ENCODE data around the gene UVRAG. TPM values are rescaled to one million over a fixed set of nuclear protein-coding genes. Genes with fewer than 3 reads are reported as not detected.

The UVRAG gene
- total RNA-seq = 31.0 TPM
- long read RNA-seq, full-length matches to known transcripts = 74 of 98 reads
- long read RNA-seq, partial matches to known transcripts = 12 of 98 reads
- long read RNA-seq, other reads (novel, unspliced or antisense) = 12 of 98 reads

DNA sequence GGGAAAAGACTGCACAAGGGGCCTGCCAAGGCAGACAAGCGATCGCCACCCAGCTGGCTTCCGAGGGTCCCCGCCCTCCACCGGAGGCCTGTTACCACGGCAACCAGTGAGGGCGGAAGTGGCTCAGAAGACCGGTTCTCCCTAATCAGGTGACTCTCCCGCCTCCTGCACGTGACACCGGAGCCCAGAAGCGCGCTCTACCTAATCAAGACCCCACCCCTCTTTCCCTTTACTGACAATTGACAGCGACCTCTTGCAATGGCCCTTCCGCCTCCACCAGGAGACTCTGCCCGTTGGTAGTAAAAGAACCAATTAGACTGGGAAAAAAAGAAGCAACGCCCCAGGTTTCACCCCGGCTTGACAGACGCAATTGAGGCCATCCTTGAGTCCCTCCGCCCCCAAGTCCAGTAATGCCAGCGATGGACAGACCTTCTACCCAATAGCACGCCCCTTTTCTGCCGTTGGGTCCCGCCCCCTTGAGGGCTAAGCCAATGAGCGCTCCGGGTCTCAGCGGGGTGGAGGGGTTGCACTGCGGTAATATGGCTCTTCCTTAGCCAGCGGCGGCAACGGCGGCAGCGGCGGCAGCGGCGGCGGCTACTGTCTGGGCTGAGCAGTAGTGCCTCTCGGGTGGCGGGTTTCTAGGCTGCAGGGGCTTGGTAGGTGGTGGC is at the start of gene UVRAG:
UVRAG (plus strand) TSS at position 534 of the 668 bp plus-strand sequence. CDS start 198 bp downstream, outside the sequence.
- Histone ChIP-seq H3K4me3 (peak within 1 kb of the TSS; percentile 95), H3K27ac (peak within 1 kb of the TSS; percentile 93), H3K4me1 (peaks cover 37% of the 10 kb centered on the region), H3K27me3 (no peaks in the 10 kb centered on the region), H3K36me3 (no peaks in the 10 kb centered on the region), H3K9me3 (no peaks in the 10 kb centered on the region)
- TF ChIP-seq, protein P1, sequence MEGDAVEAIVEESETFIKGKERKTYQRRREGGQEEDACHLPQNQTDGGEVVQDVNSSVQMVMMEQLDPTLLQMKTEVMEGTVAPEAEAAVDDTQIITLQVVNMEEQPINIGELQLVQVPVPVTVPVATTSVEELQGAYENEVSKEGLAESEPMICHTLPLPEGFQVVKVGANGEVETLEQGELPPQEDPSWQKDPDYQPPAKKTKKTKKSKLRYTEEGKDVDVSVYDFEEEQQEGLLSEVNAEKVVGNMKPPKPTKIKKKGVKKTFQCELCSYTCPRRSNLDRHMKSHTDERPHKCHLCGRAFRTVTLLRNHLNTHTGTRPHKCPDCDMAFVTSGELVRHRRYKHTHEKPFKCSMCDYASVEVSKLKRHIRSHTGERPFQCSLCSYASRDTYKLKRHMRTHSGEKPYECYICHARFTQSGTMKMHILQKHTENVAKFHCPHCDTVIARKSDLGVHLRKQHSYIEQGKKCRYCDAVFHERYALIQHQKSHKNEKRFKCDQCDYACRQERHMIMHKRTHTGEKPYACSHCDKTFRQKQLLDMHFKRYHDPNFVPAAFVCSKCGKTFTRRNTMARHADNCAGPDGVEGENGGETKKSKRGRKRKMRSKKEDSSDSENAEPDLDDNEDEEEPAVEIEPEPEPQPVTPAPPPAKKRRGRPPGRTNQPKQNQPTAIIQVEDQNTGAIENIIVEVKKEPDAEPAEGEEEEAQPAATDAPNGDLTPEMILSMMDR (IDR thresholded peaks at IDR 0.05) = peak; percentile 33
- intact Hi-C loops (cut with DNase I) = no loop called here
- peak; percentile 98 for DNase-seq
- ATAC-seq = peak; percentile 96

DNA sequence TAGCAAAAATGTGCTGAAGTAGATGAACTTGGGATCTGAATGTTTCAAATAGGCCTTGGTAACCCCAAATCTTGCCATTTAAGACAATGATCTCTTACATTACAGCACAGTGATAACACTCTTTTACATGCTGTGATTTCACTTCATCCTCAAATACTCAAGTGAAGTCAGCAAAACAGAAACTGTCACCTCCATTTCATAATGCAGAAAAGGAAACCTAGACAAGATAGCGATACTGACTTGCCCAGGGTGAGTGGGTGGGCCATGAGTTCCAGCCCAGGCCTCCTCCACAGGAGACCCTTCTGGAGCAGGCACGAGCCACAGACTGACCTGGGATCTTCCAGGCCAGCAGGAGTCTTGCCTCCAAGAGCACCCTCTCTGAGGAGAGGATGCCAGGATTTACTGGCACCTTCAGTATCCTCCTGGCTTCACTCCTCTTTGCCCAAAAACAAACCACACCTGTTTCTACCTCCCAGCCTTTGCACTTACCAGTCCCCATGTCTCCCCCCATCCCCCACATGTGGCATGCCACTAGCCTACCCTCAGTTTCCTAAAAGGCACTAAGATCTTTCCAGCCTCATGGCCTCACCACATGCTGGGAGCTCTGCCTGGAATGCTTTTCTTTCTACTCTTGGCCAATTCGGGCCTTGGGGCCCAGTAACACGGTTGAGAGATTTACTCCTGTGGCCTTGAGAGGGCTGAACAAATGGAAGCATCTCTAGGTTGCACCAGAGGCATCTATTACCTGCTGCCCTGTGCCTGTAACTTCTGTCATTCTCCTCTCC is 48.4 kb upstream of the UVRAG start:
- no peak for ATAC-seq

DNA sequence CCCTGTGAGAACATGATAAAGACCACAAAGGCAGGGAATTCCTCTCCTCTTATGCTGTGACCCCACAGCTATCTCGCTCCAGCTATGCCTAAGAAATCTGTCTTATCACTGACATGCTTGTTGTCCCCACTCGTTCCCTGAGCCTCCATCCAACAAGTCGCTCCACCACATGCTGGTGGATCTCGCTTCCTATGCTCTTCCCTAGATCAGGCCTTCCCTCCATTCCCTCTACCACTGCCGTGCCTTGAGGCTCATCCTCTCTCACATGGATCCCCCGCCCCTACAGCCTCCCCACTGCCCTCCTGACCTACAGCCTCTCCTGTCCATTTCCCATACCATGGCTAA is 47.8 kb upstream of the UVRAG start:
- Histone ChIP-seq H3K27me3 (no peaks in the 10 kb centered on the region), H3K4me1 (peaks cover 12% of the 10 kb centered on the region), H3K27ac (no peak overlapping the region), H3K4me3 (no peak overlapping the region), H3K36me3 (no peaks in the 10 kb centered on the region), H3K9me3 (no peaks in the 10 kb centered on the region)
- intact Hi-C loops (cut with DNase I) = no loop called here
- TF ChIP-seq, protein P1 (IDR thresholded peaks at IDR 0.05) = no peak
- no peak for ATAC-seq
- no peak for DNase-seq

More for the DNA sequence above, 48.4 kb upstream of the UVRAG start:
- no peaks in the 10 kb centered on the region for H3K36me3 ChIP-seq
- peaks cover 12% of the 10 kb centered on the region for H3K4me1 ChIP-seq
- no peaks in the 10 kb centered on the region for H3K9me3 ChIP-seq
- DNase-seq = no peak
- H3K27ac ChIP-seq = no peak overlapping the region
- TF ChIP-seq, protein P1 (IDR thresholded peaks at IDR 0.05) = no peak
- intact Hi-C loops (cut with DNase I) = no loop called here
- H3K4me3 ChIP-seq = no peak overlapping the region
- no peaks in the 10 kb centered on the region for H3K27me3 ChIP-seq

DNA sequence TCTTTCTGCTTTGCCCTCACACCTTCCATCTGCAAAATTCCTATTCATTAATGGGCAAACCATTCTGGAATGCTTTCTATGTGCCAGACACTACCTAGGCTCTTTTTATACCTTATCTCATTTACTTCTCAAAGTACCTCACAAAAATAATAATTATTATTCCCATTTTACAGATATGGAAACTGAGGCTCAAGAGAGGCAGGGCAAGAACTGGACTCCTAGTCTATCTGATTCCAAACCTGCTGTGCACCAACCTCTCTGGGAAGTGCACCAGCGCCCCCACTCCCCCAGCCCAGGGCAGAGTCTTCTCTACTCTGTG is 47.3 kb upstream of the UVRAG start:
- no peaks in the 10 kb centered on the region for H3K27me3 ChIP-seq
- H3K9me3 ChIP-seq = no peaks in the 10 kb centered on the region
- H3K36me3 ChIP-seq = no peaks in the 10 kb centered on the region
- peak overlapping the region; percentile 55 for H3K4me3 ChIP-seq
- H3K4me1 ChIP-seq = peaks cover 12% of the 10 kb centered on the region
- ATAC-seq (no peak), DNase-seq (no peak)
- TF ChIP-seq, protein P1 (IDR thresholded peaks at IDR 0.05) = no peak
- intact Hi-C loops (cut with DNase I) = no loop called here
- no peak overlapping the region for H3K27ac ChIP-seq

DNA sequence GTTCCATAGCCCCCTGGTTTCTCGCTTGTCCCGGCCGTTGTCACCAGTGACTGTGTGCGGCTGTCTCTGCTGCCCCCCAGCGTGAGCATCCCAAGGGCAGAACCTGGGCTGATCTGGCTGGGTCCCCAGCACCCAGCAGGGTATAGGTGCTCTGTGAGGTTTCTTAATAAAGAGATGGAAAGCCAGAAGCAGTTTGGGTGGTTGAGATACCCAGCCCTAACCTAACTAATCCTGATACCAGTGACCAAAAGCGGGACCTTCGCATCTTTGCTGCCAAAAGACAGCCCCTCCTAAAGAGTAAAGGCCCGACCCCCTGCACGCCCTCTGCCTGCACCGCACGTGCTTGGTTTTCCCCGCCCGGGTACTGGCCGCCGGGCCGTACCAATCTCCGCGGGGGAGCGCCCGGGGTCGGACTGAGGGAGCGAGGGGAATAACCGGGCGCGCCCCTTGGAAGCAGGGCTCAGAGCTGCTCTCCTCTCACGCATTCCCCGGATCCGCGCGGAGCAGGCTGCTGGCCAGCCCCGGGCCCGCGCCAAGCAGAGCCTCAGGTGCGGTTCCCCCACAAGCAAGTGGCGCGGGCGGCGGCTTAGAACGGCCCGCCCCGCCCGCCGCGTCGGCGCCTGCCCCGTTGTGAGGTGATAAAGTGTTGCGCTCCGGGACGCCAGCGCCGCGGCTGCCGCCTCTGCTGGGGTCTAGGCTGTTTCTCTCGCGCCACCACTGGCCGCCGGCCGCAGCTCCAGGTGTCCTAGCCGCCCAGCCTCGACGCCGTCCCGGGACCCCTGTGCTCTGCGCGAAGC is 46.7 kb upstream of the UVRAG start, which contains the start of gene DGAT2:
DGAT2 (plus strand) TSS at position 667 of the 797 bp plus-strand sequence. CDS start 214 bp downstream, outside the sequence.
- Histone ChIP-seq H3K4me3 (peak within 1 kb of the TSS; percentile 55), H3K4me1 (peaks cover 12% of the 10 kb centered on the region), H3K27me3 (no peaks in the 10 kb centered on the region), H3K9me3 (no peaks in the 10 kb centered on the region), H3K36me3 (no peaks in the 10 kb centered on the region), H3K27ac (peak within 1 kb of the TSS; percentile 71)
- TF ChIP-seq, protein P1 (IDR thresholded peaks at IDR 0.05) = peak; percentile 12
- intact Hi-C loops (cut with DNase I) = no loop called here
- DNase-seq = peak; percentile 91
- ATAC-seq = peak; percentile 85
